A673 (cell line): ENCODE results near the gene PDCD6IP.

Source experiments
- EZH2 ChIP-seq: fragments of 200-600 bp; sonication (generic); IDR thresholded peaks from 2 replicates; pipeline ENCODE4 v1.6.1; 2017; ENCODE audit warnings: borderline replicate concordance, low read depth, mild to moderate bottlenecking, mixed read lengths, antibody characterized with exemption, low read length; ENCODE audit not compliant: poor library complexity, severe bottlenecking
- TF ChIP-seq, protein P1 (sequence below): fragments of 300-800, 200-600 bp; sonication (generic); conservative IDR thresholded peaks from 2 replicates; pipeline ENCODE4 v1.5.1; 2017; ENCODE audit warnings: low read depth, mild to moderate bottlenecking, antibody characterized with exemption, low read length, moderate library complexity, mixed read lengths

- TF ChIP-seq, protein P1, sequence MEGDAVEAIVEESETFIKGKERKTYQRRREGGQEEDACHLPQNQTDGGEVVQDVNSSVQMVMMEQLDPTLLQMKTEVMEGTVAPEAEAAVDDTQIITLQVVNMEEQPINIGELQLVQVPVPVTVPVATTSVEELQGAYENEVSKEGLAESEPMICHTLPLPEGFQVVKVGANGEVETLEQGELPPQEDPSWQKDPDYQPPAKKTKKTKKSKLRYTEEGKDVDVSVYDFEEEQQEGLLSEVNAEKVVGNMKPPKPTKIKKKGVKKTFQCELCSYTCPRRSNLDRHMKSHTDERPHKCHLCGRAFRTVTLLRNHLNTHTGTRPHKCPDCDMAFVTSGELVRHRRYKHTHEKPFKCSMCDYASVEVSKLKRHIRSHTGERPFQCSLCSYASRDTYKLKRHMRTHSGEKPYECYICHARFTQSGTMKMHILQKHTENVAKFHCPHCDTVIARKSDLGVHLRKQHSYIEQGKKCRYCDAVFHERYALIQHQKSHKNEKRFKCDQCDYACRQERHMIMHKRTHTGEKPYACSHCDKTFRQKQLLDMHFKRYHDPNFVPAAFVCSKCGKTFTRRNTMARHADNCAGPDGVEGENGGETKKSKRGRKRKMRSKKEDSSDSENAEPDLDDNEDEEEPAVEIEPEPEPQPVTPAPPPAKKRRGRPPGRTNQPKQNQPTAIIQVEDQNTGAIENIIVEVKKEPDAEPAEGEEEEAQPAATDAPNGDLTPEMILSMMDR = no peak
- TF ChIP-seq EZH2 = no peak
These were observed 32.6 kb downstream of the PDCD6IP start for GRCh38 chr3:33831053-33831452.
